LHCN-M2 (cell line): Measurements from ENCODE around the gene PNPLA8. TPM values are rescaled to one million over a fixed set of nuclear protein-coding genes. Genes with fewer than 3 reads are reported as not detected.
"Not testable (repeated sequence)": the region's sequence is repeated elsewhere in the genome, so short reads cannot be mapped to it uniquely, and the experiment has no call there.

Source experiments
- DNase-seq: peaks from one replicate; pipeline ENCODE4 v3.0.0-alpha.2; 2012; ENCODE audit warnings: low read depth
- total RNA-seq: library from RNA; depleted of rRNA; stranded (reverse); fragments of >200 nt; gene quantifications from 2 replicates; pipeline ENCODE4 v1.2.3, GENCODE V29; 2014

Gene PNPLA8
- total RNA-seq, 1 experiment from 2014 or later = 44.5 TPM

- DNase-seq = no peak
Measured at GRCh38 chr7:108479751-108480150, 46.2 kb downstream of the PNPLA8 start.

- no peak for DNase-seq
Measured at GRCh38 chr7:108479118-108479517, 46.8 kb downstream of the PNPLA8 start.

GRCh38 chr7:108468246-108468645, 57.7 kb downstream of the PNPLA8 start:
- no peak for DNase-seq

GRCh38 chr7:108467391-108467790, 58.5 kb downstream of the PNPLA8 start:
- DNase-seq = no peak

- DNase-seq = not testable (repeated sequence)
Measured at GRCh38 chr7:108466322-108466721, 59.6 kb downstream of the PNPLA8 start.

- DNase-seq = no peak
Measured at GRCh38 chr7:108464743-108465142, 61.2 kb downstream of the PNPLA8 start.

- no peak for DNase-seq
Measured at GRCh38 chr7:108463613-108464012, 62.3 kb downstream of the PNPLA8 start.

- DNase-seq = no peak
Measured at GRCh38 chr7:108461840-108462239, 64.1 kb downstream of the PNPLA8 start.

GRCh38 chr7:108460964-108461363, 65.0 kb downstream of the PNPLA8 start:
- DNase-seq = no peak

GRCh38 chr7:108459922-108460551, 65.9 kb downstream of the PNPLA8 start:
- DNase-seq = peak; percentile 60

- DNase-seq = no peak
Measured at GRCh38 chr7:108457871-108458270, 68.1 kb downstream of the PNPLA8 start.

- no peak for DNase-seq
Measured at GRCh38 chr7:108456845-108457540, 68.9 kb downstream of the PNPLA8 start.

GRCh38 chr7:108455998-108456677, 69.8 kb downstream of the PNPLA8 start, which contains the start of gene NRCAM:
Gene NRCAM (minus strand): TSS chr7:108456436. CDS start chr7:108240064, 216,372 bp downstream.
- DNase-seq = peak; percentile 37

- peak; percentile 24 for DNase-seq
Measured at GRCh38 chr7:108455551-108455997, 70.4 kb downstream of the PNPLA8 start.

- DNase-seq = peak; percentile 49
Measured at GRCh38 chr7:108454674-108455550, 71.0 kb downstream of the PNPLA8 start.

- DNase-seq = no peak
Measured at GRCh38 chr7:108454317-108454673, 71.6 kb downstream of the PNPLA8 start.

GRCh38 chr7:108453320-108453719, 72.6 kb downstream of the PNPLA8 start:
- no peak for DNase-seq

- peak; percentile 54 for DNase-seq
Measured at GRCh38 chr7:108452707-108453106, 73.2 kb downstream of the PNPLA8 start.

GRCh38 chr7:108451296-108451848, 74.6 kb downstream of the PNPLA8 start:
- no peak for DNase-seq

- no peak for DNase-seq
Measured at GRCh38 chr7:108450160-108450559, 75.8 kb downstream of the PNPLA8 start.

GRCh38 chr7:108449521-108449920, 76.4 kb downstream of the PNPLA8 start:
- DNase-seq = no peak
